ENCODE results near the gene VAV3.

- TF ChIP-seq CTCF (IDR thresholded peaks at IDR 0.05) = no peak
- no peak for TF ChIP-seq POLR2AphosphoS5 (IDR thresholded peaks at IDR 0.05)
- TF ChIP-seq EP300 (IDR thresholded peaks at IDR 0.05; ENCODE audit: low read depth) = no peak
Measured at GRCh38 chr1:107975851-107976250, 10.9 kb upstream of the VAV3 start.

Data from transverse colon (tissue), 4 donors.